PC-9 (cell line): ENCODE measurements around the gene RAB19.

Experiments
- EZH2 ChIP-seq: fragments of 200-600 bp; sonication (generic); IDR thresholded peaks from 2 replicates; pipeline ENCODE4 v1.8.0; 2017; ENCODE audit warnings: antibody characterized with exemption, low read depth
- TF ChIP-seq, protein P1 (sequence below): fragments of 200-600 bp; sonication (generic); conservative IDR thresholded peaks from 2 replicates; pipeline ENCODE4 v1.6.1; 2017; ENCODE audit warnings: mixed run types, antibody characterized with exemption, mild to moderate bottlenecking, moderate library complexity

DNA sequence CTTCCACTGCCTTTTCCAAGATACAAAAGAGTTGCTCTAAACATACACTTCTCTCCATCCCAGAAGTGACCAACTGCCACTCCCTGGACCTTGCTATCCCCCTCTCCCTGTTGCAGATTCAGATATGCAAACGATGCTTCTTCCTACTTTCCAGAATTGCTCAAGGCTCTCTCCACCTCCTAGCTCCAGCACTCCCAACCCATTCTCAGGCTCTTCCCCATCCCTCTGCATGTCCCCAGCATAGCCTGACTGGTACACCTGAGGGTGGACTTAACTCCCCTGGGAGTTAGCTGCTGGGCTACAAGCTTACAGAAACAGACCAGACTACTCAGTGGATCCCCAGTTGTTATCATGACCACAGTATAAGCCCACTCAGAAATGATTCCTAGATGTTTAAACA is 47.9 kb downstream of the RAB19 start:
- TF ChIP-seq EZH2, result no peak
- TF ChIP-seq, protein P1, sequence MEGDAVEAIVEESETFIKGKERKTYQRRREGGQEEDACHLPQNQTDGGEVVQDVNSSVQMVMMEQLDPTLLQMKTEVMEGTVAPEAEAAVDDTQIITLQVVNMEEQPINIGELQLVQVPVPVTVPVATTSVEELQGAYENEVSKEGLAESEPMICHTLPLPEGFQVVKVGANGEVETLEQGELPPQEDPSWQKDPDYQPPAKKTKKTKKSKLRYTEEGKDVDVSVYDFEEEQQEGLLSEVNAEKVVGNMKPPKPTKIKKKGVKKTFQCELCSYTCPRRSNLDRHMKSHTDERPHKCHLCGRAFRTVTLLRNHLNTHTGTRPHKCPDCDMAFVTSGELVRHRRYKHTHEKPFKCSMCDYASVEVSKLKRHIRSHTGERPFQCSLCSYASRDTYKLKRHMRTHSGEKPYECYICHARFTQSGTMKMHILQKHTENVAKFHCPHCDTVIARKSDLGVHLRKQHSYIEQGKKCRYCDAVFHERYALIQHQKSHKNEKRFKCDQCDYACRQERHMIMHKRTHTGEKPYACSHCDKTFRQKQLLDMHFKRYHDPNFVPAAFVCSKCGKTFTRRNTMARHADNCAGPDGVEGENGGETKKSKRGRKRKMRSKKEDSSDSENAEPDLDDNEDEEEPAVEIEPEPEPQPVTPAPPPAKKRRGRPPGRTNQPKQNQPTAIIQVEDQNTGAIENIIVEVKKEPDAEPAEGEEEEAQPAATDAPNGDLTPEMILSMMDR, result no peak
